ENCODE measurements around the gene FTO.

DNA sequence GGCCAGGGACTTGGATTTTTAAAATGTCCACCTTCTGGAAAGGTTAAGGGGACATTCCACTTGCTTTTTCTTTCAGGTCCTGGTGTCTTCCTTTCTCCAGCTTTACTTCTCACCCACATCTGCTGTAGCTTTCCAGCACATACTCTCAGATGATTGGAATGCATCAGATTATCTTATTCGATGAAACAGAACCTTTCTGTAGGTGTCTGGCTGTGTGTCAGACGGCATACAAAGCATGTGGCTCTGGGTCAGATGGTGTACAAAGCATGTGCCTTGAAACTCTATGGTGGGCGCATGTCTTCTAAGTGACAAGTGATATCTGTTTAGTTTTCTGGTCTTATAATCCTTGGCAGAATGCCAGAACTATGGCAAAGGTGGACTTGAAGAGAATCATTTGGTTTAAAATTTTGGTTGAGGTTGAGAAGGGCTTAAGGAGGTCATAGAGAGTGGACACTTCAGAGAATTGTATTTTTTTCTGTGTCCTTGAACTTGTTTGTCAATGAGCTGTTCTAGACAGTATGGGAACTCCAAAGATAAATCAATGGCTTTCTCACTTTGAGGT, 125.3 kb downstream of the FTO start:
- TF ChIP-seq, protein P1, sequence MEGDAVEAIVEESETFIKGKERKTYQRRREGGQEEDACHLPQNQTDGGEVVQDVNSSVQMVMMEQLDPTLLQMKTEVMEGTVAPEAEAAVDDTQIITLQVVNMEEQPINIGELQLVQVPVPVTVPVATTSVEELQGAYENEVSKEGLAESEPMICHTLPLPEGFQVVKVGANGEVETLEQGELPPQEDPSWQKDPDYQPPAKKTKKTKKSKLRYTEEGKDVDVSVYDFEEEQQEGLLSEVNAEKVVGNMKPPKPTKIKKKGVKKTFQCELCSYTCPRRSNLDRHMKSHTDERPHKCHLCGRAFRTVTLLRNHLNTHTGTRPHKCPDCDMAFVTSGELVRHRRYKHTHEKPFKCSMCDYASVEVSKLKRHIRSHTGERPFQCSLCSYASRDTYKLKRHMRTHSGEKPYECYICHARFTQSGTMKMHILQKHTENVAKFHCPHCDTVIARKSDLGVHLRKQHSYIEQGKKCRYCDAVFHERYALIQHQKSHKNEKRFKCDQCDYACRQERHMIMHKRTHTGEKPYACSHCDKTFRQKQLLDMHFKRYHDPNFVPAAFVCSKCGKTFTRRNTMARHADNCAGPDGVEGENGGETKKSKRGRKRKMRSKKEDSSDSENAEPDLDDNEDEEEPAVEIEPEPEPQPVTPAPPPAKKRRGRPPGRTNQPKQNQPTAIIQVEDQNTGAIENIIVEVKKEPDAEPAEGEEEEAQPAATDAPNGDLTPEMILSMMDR (conservative IDR thresholded peaks at IDR 0.05): no peak
- no peak for TF ChIP-seq ZFX (IDR thresholded peaks at IDR 0.05)
